Measurements from ENCODE around the gene NFATC2.

The NFATC2 gene

GRCh38 chr20:51392614-51393186, 149.8 kb downstream of the NFATC2 start:
- H3K27me3 ChIP-seq (ENCODE audit: insufficient read depth, poor library complexity, severe bottlenecking): no peaks in the 10 kb centered on the region
- TF ChIP-seq CTCF (IDR thresholded peaks at IDR 0.05; ENCODE audit: poor library complexity, severe bottlenecking): no peak
- no peaks in the 10 kb centered on the region for H3K36me3 ChIP-seq (ENCODE audit: low read depth)
- peaks cover 17% of the 10 kb centered on the region for H3K4me1 ChIP-seq (ENCODE audit: insufficient read depth, poor library complexity, severe bottlenecking)
- no peak for ATAC-seq (ENCODE audit: low read depth)
- no peak overlapping the region for H3K27ac ChIP-seq (ENCODE audit: poor library complexity, severe bottlenecking)
- H3K9me3 ChIP-seq (ENCODE audit: severe bottlenecking): no peaks in the 10 kb centered on the region
- DNase-seq (ENCODE audit: low spot score): no peak
- H3K4me3 ChIP-seq (ENCODE audit: severe bottlenecking): no peak overlapping the region

- TF ChIP-seq CTCF (IDR thresholded peaks at IDR 0.05; ENCODE audit: poor library complexity, severe bottlenecking): no peak
- no peaks in the 10 kb centered on the region for H3K27me3 ChIP-seq (ENCODE audit: insufficient read depth, poor library complexity, severe bottlenecking)
- H3K36me3 ChIP-seq (ENCODE audit: low read depth): no peaks in the 10 kb centered on the region
- peaks cover 17% of the 10 kb centered on the region for H3K4me1 ChIP-seq (ENCODE audit: insufficient read depth, poor library complexity, severe bottlenecking)
- ATAC-seq (ENCODE audit: low read depth) (no peak), DNase-seq (ENCODE audit: low spot score) (no peak)
- H3K9me3 ChIP-seq (ENCODE audit: severe bottlenecking): no peaks in the 10 kb centered on the region
- no peak overlapping the region for H3K4me3 ChIP-seq (ENCODE audit: severe bottlenecking)
- H3K27ac ChIP-seq (ENCODE audit: poor library complexity, severe bottlenecking): no peak overlapping the region
These were observed 150.6 kb downstream of the NFATC2 start for GRCh38 chr20:51391926-51392325.

GRCh38 chr20:51389543-51390264, 152.8 kb downstream of the NFATC2 start:
- DNase-seq (ENCODE audit: low spot score): no peak
- TF ChIP-seq CTCF (IDR thresholded peaks at IDR 0.05; ENCODE audit: poor library complexity, severe bottlenecking): no peak
- H3K4me1 ChIP-seq (ENCODE audit: insufficient read depth, poor library complexity, severe bottlenecking): peaks cover 17% of the 10 kb centered on the region
- H3K27ac ChIP-seq (ENCODE audit: poor library complexity, severe bottlenecking): no peak overlapping the region
- no peaks in the 10 kb centered on the region for H3K36me3 ChIP-seq (ENCODE audit: low read depth)
- H3K9me3 ChIP-seq (ENCODE audit: severe bottlenecking): no peaks in the 10 kb centered on the region
- H3K27me3 ChIP-seq (ENCODE audit: insufficient read depth, poor library complexity, severe bottlenecking): no peaks in the 10 kb centered on the region
- no peak for ATAC-seq (ENCODE audit: low read depth)
- H3K4me3 ChIP-seq (ENCODE audit: severe bottlenecking): no peak overlapping the region

- no peak for DNase-seq (ENCODE audit: low spot score)
- Histone ChIP-seq H3K27ac (ENCODE audit: poor library complexity, severe bottlenecking) (peak overlapping the region; percentile 30), H3K9me3 (ENCODE audit: severe bottlenecking) (no peaks in the 10 kb centered on the region), H3K36me3 (ENCODE audit: low read depth) (no peaks in the 10 kb centered on the region), H3K4me1 (ENCODE audit: insufficient read depth, poor library complexity, severe bottlenecking) (peaks cover 17% of the 10 kb centered on the region), H3K4me3 (ENCODE audit: severe bottlenecking) (no peak overlapping the region), H3K27me3 (ENCODE audit: insufficient read depth, poor library complexity, severe bottlenecking) (no peaks in the 10 kb centered on the region)
- no peak for TF ChIP-seq CTCF (IDR thresholded peaks at IDR 0.05; ENCODE audit: poor library complexity, severe bottlenecking)
- ATAC-seq (ENCODE audit: low read depth): no peak; the same call in 2 of the 3 replicates
These were observed 153.6 kb downstream of the NFATC2 start for GRCh38 chr20:51388756-51389542.

Measured in RWPE2 (cell line).